Smooth muscle cell of the brain vasculature (primary cell): Measurements from ENCODE around the gene ANXA2R.
"Not testable (repeated sequence)": the region's sequence is repeated elsewhere in the genome, so short reads cannot be mapped to it uniquely, and the experiment has no call there.

Experiments used
- DNase-seq: peaks from one replicate; pipeline ENCODE4 v3.0.0-alpha.2; 2012; ENCODE audit warnings: low read depth, low spot score

ANXA2R gene

DNA sequence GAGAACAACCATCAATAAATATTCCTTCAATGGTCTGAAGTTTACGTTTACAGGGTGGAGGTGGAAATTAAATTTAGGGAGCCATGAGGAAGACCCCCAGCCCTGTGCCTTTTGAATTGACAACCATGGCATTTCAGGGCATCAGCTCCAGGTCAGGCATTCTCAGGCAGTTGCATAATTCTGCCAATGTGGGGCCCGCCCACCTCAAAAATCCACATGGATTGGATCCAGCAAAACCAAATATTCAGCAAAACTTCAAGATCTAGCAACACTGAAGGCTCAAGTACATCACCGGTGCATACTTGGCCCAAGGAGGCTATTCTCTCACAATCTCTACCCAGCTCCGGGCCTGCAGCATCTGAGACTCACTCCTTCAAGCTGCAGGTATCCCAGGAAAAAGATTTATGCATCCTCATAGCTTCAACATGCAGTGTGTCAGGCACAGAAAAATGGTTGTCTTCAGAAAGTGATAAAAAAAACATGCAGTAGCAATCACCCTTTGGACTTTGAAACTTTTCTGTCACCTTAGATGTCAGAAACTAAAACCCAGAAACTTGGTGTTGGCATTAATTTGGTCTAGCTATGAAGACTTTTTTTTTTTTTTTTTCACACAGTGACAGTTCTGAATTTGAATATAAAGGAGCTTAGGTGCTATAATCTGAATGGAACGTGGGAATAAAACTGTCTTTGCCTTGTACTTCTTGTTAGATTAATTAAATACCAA, 21.4 kb upstream of the ANXA2R start:
- DNase-seq = no peak

DNA sequence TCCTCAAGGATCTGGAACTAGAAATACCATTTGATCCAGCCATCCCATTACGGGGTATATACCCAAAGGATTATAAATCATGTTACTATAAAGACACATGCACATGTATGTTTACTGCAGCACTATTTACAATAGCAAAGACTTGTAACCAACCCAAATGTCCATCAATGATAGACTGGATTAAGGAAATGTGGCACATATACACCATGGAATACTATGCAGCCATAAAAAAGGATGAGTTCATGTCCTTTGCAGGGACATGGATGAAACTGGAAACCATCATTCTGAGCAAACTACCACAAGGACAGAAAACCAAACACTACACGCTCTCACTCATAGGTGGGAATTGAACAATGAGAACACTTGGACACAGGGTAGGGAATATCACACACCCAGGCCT, 19.9 kb upstream of the ANXA2R start:
- not testable (repeated sequence) for DNase-seq

- DNase-seq = not testable (repeated sequence)
Measured at GRCh38 chr5:43055098-43055497, 15.0 kb upstream of the ANXA2R start.

- DNase-seq = no peak
Measured at GRCh38 chr5:43051684-43052083, 11.6 kb upstream of the ANXA2R start.

DNA sequence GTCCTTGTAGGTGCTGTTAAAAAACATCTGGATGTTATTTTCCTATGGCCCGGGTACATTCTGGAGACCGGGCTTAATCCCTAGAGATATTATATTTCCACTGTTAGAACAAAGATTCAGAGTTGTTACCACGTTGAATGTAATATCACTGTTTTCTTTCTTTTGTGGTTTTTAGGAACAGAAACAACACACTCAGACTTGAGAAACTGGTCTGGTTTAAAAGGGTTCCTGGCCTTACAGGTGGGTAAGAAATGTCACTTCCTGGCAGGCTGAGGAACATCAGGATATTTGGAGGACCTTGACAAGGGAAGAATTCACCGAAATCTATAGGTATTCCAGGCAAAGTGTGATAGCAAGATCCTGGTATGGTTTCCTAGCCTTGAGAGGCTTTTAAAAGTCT, 10.3 kb upstream of the ANXA2R start:
- no peak for DNase-seq

DNA sequence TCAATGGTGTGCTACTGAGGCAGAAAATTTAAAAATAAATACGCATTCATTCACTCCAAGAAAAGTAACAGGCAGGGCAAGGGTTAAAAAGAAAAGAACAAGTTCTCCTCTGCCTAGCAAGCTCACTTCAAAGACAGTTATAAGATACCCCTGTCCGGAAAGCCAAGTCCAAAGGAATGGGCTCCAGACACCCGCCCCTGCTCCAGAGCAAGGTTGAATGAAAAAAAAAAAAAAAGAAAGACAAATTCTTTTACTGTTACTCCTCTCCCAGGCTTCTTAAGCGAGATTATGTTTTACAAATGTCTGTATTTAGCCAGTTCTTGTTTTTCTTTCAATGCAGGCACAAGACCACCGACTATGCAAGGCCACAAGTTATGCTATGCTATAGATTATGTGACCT, 9.1 kb upstream of the ANXA2R start:
- no peak for DNase-seq

- no peak for DNase-seq
Measured at GRCh38 chr5:43046474-43046873, 6.4 kb upstream of the ANXA2R start.

GRCh38 chr5:43045236-43045635, 5.1 kb upstream of the ANXA2R start:
- DNase-seq = no peak

DNA sequence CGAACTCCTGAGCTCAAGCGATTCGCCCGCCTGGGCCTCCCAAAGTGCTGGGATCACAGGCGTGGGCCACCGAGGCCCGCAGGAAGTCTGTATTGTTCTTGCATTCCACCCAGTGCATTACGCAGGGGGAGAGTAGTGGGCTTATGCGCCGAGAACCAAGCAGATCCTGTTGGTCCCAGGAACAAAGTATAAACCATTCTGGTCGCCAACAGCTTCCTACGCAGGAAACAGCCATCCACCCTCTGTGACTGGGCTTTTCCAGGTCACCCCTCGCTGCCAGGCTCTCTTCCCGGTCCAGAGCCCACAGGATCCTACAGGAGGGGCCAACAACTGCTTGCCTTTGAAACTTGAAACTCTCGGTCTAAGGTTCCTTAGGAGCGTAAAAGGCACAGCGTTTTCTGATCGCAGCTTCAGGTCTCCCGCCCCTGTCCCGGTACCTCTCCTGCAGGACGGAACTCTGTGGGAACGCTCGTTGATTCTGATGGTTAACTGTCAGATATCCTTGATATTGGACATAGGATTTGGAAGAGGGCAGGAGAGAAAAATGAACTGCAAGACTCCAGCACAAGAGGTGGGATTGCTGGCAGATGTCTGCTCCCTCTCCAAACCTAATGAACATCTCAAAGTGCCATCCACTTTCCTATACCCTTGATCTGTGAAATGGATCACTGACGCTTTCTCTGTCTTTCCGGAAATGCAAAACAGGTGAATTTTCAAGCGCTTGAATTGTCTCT, 4.2 kb upstream of the ANXA2R start:
- peak; percentile 49 for DNase-seq

GRCh38 chr5:43043400-43043756, 3.3 kb upstream of the ANXA2R start:
- no peak for DNase-seq

GRCh38 chr5:43042626-43043399, 2.7 kb upstream of the ANXA2R start:
- DNase-seq = no peak

DNA sequence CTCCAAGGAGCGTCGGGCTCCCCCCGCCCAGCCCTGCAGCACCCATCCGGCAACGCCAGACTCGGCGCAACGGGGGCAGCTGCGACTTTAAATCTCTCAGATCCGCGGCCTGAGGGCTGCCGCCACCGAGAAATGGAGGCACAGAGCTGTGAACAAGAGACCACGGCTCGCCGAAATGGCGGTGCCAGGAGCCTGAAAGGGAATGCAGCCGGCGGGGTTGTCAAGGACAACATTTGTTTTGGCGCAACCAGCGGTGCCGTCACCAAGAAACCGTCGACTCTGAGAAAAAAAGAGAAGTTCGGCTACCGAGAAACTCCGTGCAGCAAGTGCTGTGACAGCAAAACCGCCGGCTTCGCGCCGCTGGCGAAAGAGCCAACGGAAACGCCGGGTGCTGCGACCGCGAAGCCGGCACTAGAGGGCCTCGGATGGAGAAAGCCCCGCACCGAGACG, 2.1 kb upstream of the ANXA2R start:
- peak; percentile 31 for DNase-seq

GRCh38 chr5:43041669-43042175, 1.6 kb upstream of the ANXA2R start:
- DNase-seq = no peak

DNA sequence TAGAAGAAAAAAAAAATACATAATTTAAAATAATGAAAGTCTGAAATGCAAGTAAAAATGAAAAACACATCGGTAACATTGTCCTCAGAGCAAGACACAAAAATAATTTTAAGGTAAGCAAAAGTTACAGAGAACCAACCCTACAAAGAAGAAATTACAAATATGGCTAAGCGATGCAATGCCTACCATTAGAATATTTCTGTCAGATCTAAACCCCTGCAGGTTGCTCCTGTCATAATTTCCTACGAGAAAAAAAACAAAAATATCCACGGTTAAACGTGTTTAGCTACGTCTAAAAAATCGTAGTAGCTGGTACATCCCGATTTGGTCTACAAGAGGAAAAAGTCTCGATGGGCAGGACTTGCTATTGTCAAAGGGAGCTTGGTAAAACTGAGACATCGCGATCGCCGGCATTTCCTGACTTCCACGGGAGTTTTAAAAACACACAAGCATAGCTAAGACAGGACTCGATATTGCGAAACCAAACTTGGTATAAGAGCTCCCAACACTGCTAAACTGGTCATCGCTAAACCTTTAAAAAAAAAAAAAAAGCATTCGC, 1.1 kb upstream of the ANXA2R start:
- no peak for DNase-seq

DNA sequence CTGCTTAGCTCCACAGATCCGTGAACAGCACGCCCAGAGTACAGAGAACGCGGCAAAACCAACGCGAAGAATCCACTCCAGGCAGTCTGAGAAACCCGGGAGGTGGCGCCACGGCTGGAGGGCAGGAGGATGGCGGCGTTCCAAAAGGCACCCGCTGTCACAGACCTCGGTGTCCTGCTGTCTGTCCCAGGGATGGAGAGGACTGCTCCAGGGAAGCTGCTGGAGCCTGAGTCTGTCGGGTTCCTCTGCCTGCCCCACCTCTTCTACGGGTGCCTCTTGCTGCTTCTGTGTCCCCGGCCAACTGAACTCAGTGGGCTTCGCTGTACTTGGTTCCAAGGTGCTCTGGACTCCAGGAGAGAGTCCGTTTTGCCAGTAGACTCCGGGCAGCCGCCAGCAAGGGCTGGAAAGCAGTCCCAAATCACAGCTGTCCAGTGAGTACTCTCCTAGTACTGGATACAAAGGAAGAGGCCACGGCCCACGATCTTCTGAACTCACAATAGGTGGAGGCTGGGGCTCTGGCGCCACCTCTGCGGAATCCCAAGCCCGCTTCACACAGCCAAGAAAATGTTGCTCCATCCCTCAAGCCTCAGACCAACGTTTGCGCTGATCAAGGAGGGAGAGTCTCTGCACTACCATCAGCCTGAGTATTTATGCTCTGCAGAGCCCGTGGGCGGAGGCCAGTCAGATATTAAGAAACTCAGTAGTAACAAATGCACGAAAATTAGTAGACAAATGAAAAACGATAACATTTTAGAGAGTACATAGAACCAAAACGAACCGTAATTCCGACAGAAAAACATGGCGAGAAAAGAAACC, 440 bp downstream of the ANXA2R start:
- DNase-seq = no peak

DNA sequence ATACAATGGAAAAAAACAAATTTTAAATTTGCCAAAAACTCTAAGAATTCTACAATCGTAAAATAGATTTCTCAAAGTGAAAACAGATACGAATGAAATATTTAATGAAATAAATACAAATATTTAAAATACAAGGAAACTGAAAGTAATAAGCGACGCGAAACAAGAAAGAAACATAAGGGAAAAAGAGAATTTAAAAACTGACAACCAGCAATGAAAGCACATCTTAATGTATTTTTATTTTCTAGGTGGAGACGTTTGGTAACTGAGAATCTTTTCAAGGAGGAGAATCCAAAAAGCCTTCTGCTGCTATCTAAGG, 1.0 kb downstream of the ANXA2R start:
- DNase-seq = no peak

GRCh38 chr5:43038496-43038989, 1.6 kb downstream of the ANXA2R start:
- no peak for DNase-seq

GRCh38 chr5:43037636-43038495, 2.3 kb downstream of the ANXA2R start:
- no peak for DNase-seq

DNA sequence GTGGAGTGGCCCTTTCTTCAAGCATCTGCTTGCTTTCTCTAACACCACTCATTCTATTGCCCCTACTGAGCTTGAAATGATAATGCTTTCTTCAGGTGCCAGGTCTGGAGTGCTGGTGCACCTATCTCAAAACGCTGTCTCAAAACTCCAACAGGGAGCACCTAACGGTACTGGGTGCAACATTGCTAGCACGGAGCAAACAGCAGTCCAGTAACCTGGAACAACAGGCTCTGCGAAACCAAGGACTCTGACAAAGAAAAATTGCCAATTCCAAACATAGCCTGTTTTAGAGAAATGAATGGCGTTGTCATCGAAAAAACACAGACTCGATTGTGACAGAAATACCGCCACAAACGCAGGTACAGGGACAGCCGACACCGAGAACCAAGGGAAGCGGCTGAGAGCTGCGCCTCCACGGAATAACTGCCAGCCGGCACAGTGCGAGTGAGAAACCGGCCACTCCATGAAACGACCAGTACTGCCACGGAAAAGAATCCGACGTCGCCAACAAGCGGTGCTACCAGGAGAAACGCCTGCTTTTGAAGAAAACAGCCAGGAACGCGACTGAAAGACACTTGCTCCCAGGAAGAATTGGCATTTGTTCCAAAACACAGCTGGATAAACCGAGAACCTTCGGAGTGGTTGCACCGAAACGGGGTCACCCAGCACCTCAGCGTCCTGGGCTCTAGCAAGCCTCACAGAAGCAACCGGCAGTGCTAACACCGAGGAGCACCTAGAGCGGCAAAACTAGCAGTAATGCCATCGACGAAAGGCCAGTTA, 3.1 kb downstream of the ANXA2R start:
- DNase-seq = no peak
